ENCODE measurements around the gene CHRNA4. TPM values are rescaled to one million over a fixed set of nuclear protein-coding genes. Genes with fewer than 3 reads are reported as not detected.
"Not testable (repeated sequence)": the region's sequence is repeated elsewhere in the genome, so short reads cannot be mapped to it uniquely, and the experiment has no call there.

Gene CHRNA4
- total and polyA plus RNA-seq, 2 experiments from 2014 or later: 0.15 TPM; not detected in 1

DNA sequence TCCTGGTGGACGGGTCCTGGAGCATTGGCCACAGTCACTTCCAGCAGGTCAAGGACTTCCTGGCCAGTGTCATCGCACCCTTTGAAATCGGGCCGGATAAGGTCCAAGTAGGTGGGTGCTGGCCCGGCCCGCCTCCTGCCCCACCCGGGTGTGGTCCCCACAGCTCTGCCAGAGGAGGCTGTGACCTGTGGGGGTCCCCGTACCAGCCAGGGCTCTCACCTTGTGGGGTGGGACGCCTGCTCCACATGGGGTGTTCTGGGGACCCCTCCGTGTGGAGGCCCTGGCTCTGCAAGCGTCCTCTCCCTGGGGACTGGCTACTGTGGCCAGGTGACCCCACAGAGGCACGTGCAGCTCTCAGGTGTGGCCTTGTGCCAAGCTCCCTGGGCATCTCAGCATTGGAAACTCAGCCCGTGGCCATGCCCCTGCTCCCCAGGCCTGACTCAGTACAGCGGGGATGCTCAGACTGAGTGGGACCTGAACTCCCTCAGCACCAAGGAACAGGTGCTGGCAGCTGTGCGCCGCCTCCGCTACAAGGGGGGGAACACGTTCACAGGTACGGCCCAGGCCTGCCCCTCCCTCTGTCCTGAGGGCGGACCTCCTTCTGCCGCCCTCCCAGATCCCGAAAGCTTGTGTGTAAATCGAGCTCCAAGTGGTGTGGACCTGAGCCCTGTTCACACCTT is 53.5 kb downstream of the CHRNA4 start:
- H3K27me3 ChIP-seq: peaks cover 14% of the 10 kb centered on the region
- no peak overlapping the region for H3K27ac ChIP-seq
- H3K4me3 ChIP-seq: no peak overlapping the region
- DNase-seq (ENCODE audit: low read depth in 1 of 2, low spot score in 1 of 2): no peak
- no peaks in the 10 kb centered on the region for H3K4me1 ChIP-seq (ENCODE audit: low read depth)
- H3K9me3 ChIP-seq (ENCODE audit: low read depth): no peaks in the 10 kb centered on the region
- H3K36me3 ChIP-seq: no peaks in the 10 kb centered on the region
- TF ChIP-seq CTCF (IDR thresholded peaks at IDR 0.05; ENCODE audit: low read depth, low read length): no peak

- Histone ChIP-seq H3K4me1 (ENCODE audit: low read depth) (no peaks in the 10 kb centered on the region), H3K4me3 (no peak overlapping the region), H3K27me3 (peaks cover 21% of the 10 kb centered on the region), H3K9me3 (ENCODE audit: low read depth) (no peaks in the 10 kb centered on the region), H3K36me3 (no peaks in the 10 kb centered on the region), H3K27ac (no peak overlapping the region)
- TF ChIP-seq CTCF (IDR thresholded peaks at IDR 0.05; ENCODE audit: low read depth, low read length): no peak
- DNase-seq (ENCODE audit: low read depth in 1 of 2, low spot score in 1 of 2): no peak
Observed at GRCh38 chr20:63306673-63307537, 54.2 kb downstream of the CHRNA4 start.

DNA sequence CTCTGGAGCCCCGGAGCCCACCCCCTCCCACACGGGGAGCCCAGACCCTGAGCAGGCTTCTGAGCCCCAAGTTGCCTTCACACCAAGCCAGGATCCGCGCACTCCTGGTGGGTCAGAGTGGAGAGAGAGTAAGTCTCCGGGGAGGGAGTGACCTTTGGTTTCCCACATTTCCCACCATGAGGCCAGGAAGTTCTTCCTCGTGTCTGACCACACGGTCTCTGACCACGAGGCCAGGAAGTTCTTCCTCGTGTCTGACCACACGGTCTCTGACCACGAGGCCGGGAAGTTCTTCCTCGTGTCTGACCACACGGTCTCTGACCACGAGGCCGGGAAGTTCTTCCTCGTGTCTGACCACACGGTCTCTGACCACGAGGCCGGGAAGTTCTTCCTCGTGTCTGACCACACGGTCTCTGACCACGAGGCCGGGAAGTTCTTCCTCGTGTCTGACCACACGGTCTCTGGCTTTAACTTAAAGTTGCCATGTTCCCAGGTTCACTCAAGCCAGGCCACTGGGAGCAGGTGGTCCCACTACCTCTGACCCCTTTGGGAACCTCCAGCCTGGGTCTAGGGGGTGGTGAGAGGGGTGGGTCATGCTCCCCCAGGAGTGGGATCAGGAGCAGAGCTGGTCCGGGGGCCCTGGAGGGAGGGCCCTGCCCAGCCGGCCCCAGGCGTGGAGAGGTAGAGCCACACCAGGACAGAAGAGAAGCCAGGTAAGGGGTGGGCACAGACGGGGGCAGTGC is 55.0 kb downstream of the CHRNA4 start:
- H3K9me3 ChIP-seq (ENCODE audit: low read depth); H3K36me3 ChIP-seq; H3K4me1 ChIP-seq (ENCODE audit: low read depth); H3K4me3 ChIP-seq; H3K27ac ChIP-seq; DNase-seq (ENCODE audit: low read depth in 1 of 2, low spot score in 1 of 2): not testable (repeated sequence)
- peaks cover 24% of the 10 kb centered on the region for H3K27me3 ChIP-seq

DNA sequence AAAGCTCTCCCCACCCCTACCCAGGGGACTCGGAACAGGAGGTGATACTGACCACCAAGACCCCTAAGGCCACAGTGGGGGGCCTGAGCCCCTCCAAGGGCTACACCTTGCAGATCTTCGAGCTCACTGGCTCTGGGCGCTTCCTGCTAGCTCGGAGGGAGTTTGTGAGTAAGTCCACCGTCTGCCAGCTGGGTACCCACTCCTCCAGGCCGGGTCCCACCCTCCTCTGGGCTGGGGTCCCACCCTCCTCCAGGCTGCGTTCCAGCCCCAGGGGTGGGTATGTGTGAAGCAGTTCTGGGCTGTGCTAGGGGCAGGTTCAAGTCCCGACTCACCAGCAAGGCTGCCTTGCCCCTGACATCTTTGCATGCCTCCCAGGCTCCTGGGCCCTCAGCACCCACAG is 55.8 kb downstream of the CHRNA4 start:
- Histone ChIP-seq H3K36me3 (no peaks in the 10 kb centered on the region), H3K27ac (no peak overlapping the region), H3K9me3 (ENCODE audit: low read depth) (no peaks in the 10 kb centered on the region), H3K4me3 (no peak overlapping the region), H3K4me1 (ENCODE audit: low read depth) (no peaks in the 10 kb centered on the region), H3K27me3 (peaks cover 29% of the 10 kb centered on the region)
- TF ChIP-seq CTCF (IDR thresholded peaks at IDR 0.05; ENCODE audit: low read depth, low read length): no peak
- no peak for DNase-seq (ENCODE audit: low read depth in 1 of 2, low spot score in 1 of 2)

GRCh38 chr20:63303095-63303666 is 58.0 kb downstream of the CHRNA4 start:
- no peak for DNase-seq (ENCODE audit: low read depth in 1 of 2, low spot score in 1 of 2)
- Histone ChIP-seq H3K4me3 (no peak overlapping the region), H3K4me1 (ENCODE audit: low read depth) (no peaks in the 10 kb centered on the region), H3K27ac (no peak overlapping the region), H3K36me3 (no peaks in the 10 kb centered on the region), H3K27me3 (peaks cover 45% of the 10 kb centered on the region), H3K9me3 (ENCODE audit: low read depth) (no peaks in the 10 kb centered on the region)
- no peak for TF ChIP-seq CTCF (IDR thresholded peaks at IDR 0.05; ENCODE audit: low read depth, low read length)
